K562 (cell line): ENCODE data around the gene SRRM5. TPM values are rescaled to one million over a fixed set of nuclear protein-coding genes. Genes with fewer than 3 reads are reported as not detected.
A peak's percentile ranks its signal among the peaks of the same experiment; 100 is the strongest.

Source experiments
- C11orf30 ChIP-seq: fragments of 450-650 bp; IDR thresholded peaks from 2 replicates; pipeline ENCODE4 v1.6.1; 2016; ENCODE audit warnings: low read depth, mild to moderate bottlenecking
- HMGXB4 ChIP-seq: sonication (generic); formaldehyde crosslinking; IDR thresholded peaks from 2 replicates; pipeline ENCODE4 v1.8.1; 2023; ENCODE audit warnings: mild to moderate bottlenecking, missing genetic modification reagents
- NUFIP1 ChIP-seq: fragments of 450-650 bp; IDR thresholded peaks from 2 replicates; pipeline ENCODE4 v1.6.1; 2018; ENCODE audit not compliant: partially characterized antibody
- ZNF518B ChIP-seq: fragments of 250-450 bp; sonication (Bioruptor Pico); IDR thresholded peaks from 2 replicates; pipeline ENCODE4 v1.5.0; 2021; ENCODE audit warnings: mild to moderate bottlenecking, moderate library complexity
- polyA plus RNA-seq, 8 experiments: library from polyadenylated mRNA; depleted of rRNA in 4 of 8; stranded (reverse) in 5 of 8; unstranded in 3 of 8; fragments of >200 nt; fragmentation: Nextera tagmentation in 2 of 8; fragmentation: Illumina TruSeq in 1 of 8; extraction: Ambion mirVana in 2 of 8; extraction: Trizol in 1 of 8; gene quantifications; 2 replicates each; pipeline versions ENCODE4 v1.2.1 to v1.2.3, GENCODE V29; 2011 to 2014; ENCODE audit warnings: inconsistent platforms in 1 of 8, missing spikeins in 1 of 8
- total RNA-seq, 7 experiments: library from RNA; depleted of rRNA in 6 of 7; stranded (reverse); fragments of >200 nt in 6 of 7; fragmentation: Illumina TruSeq in 2 of 7; extraction: Trizol in 2 of 7; gene quantifications; 2 replicates each; pipeline versions ENCODE4 v1.2.1 to v1.2.3, GENCODE V29; 2011 to 2021; ENCODE audit warnings: low replicate concordance in 1 of 7
- TF ChIP-seq, protein P1 (sequence below): fragments of 450-650 bp; IDR thresholded peaks from 2 replicates; pipeline ENCODE4 v1.6.1; 2016; ENCODE audit warnings: low read depth

SRRM5 gene
- total and polyA plus RNA-seq, 9 of the 15 experiments (the other 6 are each of a cell fraction or from before 2014, with no cell fraction given): 0.09 to 0.45 (median 0.18) TPM; not detected in 2

DNA sequence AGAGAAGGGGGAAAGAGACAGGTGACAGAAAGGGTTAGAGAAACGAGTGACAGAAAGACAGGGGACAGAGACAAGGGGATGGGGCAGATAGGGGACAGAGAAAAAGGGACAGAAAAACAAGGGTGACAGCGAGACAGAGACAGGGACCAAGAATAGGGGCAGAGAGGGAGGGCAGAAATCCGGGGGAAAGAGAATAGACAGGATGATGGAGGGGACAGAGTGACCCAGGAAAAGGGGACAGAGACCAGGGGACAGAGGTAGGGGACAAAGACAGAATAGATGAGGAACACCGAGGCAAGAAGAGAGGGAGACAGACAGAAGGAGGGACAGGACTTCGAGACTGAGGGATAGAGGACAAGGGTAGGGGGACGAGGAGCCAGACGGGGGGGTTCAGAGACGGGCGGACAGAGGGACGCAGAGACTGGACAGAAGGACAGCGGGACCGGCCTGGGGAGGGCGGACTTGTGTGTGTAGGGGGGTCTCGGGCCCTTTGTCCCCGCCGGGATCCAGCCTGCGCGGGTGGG lies 27.2 kb downstream of the SRRM5 start (continued):
- TF ChIP-seq ZNF518B (CRISPR knock-in tag) (no peak), C11orf30 (no peak), HMGXB4 (CRISPR knock-in tag) (no peak), NUFIP1 (no peak)
- TF ChIP-seq, protein P1, sequence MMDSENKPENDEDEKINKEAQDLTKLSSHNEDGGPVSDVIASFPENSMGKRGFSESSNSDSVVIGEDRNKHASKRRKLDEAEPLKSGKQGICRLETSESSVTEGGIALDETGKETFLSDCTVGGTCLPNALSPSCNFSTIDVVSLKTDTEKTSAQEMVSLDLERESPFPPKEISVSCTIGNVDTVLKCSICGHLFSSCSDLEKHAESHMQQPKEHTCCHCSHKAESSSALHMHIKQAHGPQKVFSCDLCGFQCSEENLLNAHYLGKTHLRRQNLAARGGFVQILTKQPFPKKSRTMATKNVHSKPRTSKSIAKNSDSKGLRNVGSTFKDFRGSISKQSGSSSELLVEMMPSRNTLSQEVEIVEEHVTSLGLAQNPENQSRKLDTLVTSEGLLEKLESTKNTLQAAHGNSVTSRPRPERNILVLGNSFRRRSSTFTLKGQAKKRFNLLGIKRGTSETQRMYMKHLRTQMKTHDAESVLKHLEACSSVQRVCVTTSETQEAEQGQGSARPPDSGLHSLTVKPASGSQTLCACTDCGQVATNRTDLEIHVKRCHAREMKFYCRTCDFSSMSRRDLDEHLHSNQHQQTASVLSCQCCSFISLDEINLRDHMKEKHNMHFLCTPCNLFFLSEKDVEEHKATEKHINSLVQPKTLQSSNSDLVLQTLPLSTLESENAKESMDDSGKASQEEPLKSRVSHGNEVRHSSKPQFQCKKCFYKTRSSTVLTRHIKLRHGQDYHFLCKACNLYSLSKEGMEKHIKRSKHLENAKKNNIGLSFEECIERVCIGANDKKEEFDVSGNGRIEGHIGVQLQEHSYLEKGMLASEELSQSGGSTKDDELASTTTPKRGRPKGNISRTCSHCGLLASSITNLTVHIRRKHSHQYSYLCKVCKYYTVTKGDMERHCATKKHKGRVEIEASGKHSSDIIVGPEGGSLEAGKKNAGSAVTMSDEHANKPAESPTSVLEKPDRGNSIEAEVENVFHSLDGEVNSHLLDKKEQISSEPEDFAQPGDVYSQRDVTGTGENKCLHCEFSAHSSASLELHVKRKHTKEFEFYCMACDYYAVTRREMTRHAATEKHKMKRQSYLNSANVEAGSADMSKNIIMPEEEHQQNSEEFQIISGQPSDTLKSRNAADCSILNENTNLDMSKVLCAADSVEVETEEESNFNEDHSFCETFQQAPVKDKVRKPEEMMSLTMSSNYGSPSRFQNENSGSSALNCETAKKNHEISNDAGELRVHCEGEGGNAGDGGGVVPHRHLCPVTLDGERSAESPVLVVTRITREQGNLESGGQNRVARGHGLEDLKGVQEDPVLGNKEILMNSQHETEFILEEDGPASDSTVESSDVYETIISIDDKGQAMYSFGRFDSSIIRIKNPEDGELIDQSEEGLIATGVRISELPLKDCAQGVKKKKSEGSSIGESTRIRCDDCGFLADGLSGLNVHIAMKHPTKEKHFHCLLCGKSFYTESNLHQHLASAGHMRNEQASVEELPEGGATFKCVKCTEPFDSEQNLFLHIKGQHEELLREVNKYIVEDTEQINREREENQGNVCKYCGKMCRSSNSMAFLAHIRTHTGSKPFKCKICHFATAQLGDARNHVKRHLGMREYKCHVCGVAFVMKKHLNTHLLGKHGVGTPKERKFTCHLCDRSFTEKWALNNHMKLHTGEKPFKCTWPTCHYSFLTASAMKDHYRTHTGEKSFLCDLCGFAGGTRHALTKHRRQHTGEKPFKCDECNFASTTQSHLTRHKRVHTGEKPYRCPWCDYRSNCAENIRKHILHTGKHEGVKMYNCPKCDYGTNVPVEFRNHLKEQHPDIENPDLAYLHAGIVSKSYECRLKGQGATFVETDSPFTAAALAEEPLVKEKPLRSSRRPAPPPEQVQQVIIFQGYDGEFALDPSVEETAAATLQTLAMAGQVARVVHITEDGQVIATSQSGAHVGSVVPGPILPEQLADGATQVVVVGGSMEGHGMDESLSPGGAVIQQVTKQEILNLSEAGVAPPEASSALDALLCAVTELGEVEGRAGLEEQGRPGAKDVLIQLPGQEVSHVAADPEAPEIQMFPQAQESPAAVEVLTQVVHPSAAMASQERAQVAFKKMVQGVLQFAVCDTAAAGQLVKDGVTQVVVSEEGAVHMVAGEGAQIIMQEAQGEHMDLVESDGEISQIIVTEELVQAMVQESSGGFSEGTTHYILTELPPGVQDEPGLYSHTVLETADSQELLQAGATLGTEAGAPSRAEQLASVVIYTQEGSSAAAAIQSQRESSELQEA: peak; percentile 9; the same call in 1 of the 2 replicates
